HG02852 (cell line): Measurements from ENCODE around the gene PLCB1.
"Not testable (repeated sequence)": the region's sequence is repeated elsewhere in the genome, so short reads cannot be mapped to it uniquely, and the experiment has no call there.

ENCODE experiments used
- ATAC-seq: cut with Tn5 transposase; IDR thresholded peaks from one replicate; pipeline ENCODE4 v1.9.1; 2021; ENCODE audit warnings: mild to moderate bottlenecking, moderate library complexity; ENCODE audit not compliant: unreplicated experiment

The PLCB1 gene

DNA sequence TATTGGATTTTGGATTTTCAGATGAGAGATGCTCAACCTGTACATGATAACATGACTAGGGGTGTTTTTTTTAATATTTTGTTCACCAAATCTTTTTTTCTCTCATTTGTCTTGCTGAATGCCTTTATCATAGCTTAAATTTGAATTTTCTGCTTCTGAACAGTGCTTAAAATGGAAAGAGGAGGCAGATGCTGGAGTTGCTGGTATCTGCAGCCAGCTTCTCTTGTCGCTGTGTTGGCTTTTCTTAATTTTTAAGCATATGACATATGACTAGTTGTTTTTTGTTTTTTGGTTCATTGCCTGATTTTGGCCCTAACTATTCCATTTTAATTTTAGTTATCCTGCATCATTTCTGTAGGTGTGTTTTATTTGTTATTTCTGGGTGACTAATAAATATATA, 196.1 kb downstream of the PLCB1 start:
- ATAC-seq, result no peak

DNA sequence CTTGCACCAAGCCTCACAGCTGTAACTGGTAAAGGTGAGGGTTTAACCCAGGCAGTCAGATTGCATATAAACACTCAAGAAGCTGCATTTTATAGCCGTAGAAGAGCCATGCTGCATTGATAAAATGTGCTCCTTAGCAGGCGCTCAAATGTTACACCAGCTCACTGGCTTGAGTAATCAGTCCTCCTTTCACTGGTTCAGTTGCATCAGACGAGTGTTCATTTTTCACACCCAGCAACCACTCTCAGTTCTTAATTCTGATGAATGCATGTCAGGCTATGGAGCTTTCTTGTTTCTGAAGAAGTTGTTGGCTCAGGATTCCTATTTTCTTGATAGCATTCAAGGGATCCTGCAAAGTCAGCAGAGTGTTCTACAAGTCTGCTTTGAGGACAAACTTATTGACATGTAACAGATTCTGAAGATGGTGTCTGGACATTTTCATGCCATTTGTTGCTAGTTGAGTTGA, 198.3 kb downstream of the PLCB1 start:
- no peak for ATAC-seq

DNA sequence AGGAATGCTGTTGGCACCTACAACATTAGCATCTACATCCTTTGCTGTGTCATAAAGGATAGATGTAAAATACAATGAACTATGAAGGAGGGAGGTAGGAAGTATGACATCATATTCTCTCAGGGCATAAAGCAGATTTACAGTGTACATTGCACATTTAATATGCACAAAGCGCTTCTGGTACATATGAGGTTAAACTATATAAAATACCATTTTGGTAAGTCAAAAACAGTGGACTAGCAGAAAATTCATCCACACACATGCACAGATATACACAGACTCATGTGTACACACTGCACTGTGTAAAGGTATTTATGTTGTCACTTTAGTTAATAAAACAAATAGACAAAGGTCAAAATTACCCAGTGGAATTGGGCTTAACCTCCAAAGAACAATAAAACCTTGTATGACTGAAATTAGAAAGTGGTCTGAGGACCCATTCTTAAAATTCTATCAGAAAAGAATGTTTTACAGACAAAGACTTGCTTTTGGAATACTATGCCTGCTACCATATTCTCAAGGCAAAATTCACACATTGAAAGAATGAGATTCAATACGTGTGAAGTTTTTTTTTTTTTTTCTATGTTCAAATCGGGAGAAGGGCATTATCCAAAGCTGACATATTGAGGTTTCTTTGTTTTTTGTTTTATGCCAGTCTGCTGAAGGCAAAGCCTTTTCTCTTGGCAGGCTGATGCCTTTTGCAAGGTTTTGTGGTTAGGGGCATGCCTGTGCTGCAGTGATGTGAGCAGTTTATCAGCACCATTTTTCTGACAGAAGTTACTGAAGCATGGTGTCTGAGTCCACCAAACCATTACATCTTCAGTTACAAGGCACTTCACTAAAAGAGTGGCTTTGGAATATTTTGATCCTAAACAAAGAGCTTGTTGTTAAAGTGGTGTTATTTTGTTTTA, 199.0 kb downstream of the PLCB1 start:
- no peak for ATAC-seq

DNA sequence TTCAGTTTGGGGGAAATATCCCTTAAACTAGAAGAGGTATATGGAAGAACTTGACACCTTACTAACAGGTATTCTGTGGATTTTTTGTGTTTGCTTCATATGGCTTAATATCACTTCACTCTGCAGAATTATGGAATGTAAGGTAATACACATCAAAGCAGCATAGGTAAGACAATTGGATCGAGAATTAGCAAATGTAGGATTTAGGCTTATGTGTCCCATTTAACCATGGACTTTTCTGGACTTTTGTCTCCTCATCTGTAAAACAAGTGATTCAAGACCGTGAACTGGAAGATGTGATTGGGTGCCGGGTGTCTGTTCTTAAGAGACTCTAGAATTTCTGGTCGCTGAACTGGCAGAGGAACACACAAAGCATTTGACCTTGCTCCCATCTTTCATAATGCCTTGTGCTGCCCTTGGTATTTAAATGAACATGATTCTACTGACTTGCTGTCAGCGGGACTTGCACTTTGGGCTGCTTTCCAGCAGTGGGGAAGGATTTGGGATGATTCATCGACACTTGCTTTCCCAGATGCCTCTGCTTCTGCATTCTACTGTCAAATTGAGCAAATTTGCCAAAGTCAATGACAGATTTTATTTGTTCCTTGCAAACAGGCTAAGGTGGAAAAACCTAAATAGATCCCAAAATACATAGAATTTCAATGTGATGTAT, 199.8 kb downstream of the PLCB1 start:
- ATAC-seq, result no peak

DNA sequence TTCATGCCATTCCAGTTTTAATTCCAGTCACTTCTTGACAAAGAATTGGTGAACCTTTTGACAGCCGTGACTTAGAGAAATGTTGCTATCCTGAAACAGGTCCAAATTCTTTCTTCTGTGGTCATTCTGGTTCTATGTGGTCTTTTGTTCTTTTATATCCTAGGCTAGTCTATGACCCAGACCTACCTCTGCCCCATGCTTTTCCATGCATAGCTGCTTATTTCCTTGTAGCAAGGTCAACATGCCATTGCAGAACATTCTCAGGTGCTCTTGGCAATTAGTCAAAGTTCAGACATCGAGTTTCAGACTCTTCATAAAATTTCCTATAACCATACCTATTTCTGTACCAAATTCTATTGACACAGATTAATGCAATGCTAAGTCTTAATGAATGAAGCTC, 202.6 kb downstream of the PLCB1 start:
- ATAC-seq, result no peak

DNA sequence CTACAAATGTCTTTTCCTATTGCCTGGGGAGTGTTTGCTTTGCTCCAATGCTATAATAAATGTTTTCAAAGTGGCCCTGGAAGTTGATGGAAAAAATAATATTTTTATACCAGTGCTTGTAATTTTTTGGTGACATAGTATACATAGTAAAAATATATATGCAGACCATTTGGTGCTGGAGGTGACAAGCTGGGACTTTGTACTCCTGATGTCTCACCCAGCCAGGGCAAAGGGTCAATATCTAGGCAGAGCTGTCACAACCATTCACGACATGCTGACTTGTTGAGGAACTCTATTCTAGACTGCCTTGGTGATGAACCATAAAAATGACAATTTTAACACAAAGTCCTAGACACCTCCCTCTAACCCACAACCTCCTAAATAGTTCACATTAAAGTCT, 203.0 kb downstream of the PLCB1 start:
- ATAC-seq, result no peak

DNA sequence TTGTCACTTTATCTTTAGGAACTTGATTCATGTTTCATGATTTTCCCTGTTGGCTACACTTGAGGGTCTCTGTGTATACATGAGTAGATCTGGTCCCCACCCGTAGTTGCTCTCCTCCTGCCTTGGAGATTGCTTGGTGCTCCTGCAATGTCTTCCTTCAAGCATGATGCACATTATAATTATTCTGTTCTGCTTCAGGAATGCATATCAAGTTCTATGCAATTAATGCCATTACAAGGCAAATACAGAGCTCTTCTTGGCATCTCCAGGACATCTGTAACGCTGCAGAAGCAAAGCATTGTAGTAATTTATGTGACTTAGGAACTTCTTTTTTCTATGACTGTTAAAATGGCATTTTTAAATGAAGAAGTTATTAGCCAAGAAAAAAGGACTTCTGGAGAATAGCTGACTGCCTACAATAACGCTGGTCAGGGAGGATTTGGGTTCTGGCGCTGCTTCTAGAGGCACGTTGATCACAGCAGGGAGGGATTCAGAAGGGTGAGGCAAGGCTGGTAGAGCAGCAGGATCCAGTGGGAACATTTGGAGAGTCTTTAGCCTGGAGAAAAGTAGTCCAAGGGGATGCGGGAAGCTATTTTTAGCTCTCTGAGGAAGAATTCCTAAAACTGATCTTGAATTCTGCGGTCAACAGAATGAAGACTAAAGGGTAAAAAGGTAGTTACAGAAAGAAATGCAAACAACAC, 203.6 kb downstream of the PLCB1 start:
- ATAC-seq, result no peak

DNA sequence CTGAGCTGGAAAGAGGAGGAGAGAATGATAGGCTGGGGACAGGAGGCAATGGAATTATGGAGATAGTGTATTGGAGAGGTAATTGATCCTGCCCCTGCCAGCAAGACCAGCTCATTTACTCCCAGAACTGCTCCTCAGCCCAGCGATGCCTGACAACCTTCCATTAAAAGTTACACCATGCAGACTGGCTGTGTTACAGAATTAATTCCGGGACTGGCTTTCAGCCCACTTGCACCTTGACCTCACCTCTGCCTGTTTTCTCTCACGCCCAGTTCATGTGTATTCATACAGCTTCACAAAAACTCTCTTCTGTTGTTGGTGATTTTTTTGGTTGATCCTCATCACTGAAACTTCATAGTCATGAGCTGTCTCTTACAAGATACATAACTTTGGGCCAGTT, 207.3 kb downstream of the PLCB1 start:
- no peak for ATAC-seq

DNA sequence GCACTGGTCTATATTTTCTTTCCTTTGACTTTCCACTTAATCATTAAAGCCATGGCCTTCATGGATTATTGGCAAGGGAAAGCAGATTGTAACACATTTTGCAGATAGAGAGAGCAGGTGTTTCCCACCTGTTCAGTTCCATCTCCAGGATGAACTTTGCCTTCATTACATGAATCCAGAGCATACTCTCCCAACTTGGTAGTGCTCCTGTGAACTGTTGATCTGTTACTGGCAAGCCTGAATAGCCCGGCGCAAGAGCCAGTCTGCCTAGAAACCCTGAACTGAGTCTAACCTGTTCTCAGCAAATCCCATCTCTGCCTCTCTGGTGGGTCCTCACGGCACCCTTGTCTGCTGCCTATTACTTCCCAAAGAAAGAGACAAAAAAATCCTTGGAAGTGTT, 210.3 kb downstream of the PLCB1 start:
- ATAC-seq, result no peak

DNA sequence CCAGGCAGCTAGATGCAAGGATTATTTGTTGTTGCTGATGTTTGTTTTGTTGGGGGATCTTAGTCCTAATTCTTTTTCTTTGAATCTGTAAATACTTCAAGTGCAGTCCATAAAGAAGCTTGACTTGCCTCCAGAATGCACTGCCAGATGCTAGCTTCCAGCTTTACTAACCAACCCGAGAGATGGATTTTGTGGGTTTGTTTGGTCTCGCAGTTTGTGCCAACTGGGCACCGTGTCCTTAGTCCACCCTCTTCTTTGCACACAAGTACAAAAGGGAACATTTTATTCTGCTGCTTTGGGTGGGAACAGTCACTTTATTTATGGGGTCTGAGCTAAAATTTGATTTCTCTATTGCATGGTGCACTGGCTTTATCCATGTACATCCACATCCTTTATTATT, 212.0 kb downstream of the PLCB1 start:
- ATAC-seq, result no peak

DNA sequence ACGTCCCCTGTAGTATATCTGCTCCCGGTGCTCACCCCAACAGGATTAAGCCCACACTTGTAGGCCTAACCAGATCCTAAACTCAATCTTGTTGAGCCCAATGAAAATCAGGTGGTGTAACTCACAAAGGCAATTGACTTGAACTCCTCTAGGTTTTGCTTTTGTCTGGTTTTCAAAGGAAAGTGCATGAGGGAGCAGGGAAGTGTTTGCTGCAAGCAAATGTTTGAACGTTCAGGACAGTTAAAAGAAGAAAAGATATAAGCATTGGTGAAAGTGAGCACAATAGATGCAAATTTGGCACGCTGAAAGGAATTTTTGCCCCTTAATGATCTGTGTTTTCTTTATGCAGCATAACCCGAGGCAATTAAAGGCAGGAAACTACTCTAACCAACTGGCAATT, 212.6 kb downstream of the PLCB1 start:
- no peak for ATAC-seq

DNA sequence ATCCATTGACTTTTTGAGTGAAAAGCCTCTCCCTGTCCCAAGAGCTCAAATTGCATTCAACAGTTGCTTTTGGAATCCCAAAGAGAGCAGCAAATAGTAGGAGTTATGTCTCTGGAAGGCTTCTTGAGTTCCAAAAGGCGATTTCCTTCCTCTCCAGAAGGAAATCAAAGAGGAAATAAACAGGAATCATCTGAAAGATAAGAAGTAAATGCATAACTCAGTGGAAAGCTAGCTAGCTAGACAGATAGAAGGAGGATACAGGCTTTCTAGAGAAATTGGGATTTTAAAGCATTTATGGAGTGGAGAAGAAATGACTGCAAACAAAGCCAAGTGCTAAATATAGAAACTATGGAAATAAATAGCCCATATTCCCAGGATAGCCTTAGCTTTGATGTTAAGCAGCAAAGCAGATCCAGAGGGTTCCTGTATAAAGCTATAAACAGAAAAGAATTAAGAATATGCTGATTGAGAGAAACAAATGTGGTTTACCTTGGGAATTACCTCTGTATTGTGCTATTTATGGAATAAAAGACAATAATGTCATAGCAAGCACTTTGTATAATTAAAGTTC, 214.7 kb downstream of the PLCB1 start:
- ATAC-seq, result no peak

DNA sequence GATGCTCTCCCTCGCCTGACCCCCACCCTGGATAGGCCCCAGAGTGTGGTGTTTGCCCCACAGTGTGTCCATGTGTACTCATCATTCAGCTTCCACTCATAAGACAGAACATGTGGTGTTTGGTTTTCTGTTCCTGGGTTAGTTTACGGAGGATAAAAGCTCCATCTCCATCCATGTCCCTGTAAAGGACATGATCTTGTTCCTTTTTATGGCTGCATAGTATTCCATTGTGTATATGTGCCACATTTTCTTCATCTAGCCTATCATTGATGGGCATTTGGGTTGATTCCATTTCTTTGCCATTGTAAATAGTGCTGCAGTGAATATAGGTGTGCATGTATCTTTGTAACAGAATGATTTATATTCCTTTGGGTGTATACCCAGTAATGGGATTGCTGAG, 218.2 kb downstream of the PLCB1 start:
- ATAC-seq, result not testable (repeated sequence)

DNA sequence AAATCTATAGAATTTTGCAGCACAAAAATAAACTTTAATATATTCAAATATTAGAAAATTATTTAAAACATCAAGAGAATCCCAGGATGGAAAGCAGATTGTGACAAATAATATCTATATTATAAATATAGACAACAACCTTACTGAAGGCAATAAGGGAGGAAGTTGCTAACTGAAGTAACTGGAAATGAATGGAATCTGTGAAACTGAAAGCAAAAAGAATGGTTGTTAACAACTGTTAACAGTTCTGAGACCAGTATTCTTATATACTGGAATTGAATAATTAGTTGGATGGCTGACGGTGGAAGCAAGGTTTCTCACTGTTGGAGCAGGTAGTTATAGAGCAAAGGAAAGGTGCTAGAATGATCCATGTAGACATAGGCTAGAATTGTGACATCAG, 220.4 kb downstream of the PLCB1 start:
- no peak for ATAC-seq

DNA sequence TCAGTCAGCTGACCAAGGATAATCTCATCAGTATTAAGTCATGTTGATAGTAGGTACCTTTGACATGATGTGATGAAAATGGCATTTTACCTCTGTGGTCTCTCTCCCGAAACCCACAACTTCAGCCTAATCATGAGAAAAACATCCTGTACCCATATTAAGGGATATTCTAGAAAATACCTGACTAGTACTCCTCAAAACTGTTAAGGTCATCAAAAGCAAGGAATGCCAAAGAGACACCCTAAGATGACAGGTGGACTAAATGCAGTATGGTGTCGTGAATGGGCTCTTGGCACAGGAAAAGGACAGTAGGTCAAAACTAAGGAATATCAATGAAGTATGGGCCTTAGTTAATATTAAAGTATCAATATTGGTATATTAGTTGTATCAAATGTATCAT, 221.4 kb downstream of the PLCB1 start:
- no peak for ATAC-seq

DNA sequence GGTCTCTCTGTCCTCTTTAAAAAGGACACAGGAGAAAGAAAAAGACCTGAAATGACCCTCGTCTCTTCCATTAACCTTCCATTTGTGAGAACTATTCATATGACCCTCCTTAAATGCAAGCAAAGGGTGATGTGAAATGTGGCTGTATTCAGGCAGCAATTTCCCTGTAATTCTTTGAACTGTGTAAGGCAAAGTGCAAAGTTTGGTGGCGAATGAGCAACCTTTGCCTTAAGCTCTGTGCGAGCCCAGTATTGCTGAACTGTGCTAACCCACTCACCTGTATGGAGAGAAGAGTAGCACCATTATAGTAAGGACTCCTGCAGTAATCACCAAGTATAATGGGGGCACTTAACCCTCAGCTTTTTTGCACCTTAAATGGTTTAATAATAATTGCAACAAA, 223.4 kb downstream of the PLCB1 start:
- ATAC-seq, result no peak

DNA sequence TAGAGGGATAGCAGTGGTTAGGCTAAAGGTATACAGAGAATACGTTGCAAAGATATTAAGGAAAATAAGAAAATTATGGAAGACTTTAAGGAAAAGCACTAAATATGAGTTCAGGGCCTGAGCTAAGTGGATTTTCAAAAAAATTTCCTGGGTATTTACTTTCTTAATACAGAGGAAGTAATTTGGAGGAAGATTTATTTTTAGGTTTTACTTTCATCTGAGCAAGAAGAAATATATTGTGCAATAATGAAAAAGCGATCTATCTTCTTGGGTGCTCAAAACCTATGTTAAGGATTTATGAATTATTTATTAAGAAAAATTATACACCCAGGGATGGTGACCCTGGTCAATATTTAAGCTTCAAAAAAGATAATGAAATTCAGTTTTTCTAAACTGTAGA, 224.7 kb downstream of the PLCB1 start:
- no peak for ATAC-seq

DNA sequence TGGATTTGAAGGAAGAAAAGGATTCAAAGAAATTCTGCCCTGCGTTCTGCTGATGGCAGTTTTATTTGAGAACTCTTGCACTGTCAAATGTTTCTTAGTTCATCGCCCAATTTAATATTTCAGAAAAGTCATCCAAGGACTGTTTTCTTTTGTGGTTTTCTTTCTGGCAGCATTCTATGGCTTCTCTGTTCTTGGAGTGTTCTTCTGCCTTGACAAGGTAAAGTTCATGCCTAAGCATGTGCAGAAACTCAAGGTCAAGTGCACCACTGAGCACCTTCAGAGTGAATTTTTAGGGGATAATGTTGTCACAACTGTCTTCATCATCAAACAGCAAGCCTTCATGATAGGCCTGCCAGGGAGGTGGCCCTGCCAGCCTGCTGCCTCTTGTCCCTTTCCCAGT, 225.6 kb downstream of the PLCB1 start:
- no peak for ATAC-seq

DNA sequence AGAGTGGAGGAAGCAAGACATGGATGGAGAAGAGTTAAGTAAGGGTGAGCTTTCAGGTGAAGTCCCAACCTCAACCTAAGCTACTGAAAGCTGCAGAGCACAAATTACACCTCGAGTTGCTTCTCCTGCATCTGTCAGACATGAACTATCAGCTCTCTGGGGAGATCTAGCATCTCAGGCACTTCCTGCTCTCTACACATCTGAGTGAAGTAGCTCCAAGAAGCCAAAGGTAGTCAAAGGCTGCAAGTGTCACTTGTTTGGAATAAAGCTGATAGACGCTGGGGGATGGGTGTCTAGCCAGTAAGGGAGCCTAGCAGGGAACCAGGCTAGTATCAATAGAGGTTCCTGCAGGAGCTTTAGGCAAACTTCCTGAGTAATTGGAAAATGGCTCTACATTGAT, 228.0 kb downstream of the PLCB1 start:
- ATAC-seq, result no peak

DNA sequence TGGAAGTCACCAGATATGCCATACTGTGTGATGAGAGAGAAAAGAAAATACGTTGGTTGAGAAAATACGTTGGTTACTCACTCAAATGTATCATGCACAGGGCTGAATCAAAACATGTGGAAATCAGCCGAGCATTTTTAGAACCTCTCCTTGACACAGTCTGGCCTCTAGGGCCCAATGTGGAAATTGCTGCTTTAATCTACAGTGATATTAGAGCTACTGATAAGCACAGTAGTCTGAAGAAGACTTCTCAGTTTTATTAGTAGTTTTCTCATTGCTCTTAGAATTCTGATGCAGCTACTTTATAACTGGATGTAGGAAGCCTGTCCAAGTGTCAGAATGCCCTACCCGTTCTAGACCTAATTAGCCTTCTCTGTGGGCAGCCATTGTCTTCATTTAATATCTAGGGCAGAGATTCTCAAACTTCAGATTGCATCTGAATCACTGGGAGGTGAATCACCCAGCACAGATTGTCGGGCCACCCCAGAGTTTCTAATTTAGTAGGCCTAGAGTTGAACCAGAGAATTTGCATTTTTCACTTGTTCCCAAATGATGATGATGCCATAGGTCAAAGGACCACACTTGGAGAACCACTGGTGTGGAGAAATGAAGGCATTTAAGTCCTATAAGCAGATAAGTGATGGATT, 229.1 kb downstream of the PLCB1 start:
- ATAC-seq, result no peak

DNA sequence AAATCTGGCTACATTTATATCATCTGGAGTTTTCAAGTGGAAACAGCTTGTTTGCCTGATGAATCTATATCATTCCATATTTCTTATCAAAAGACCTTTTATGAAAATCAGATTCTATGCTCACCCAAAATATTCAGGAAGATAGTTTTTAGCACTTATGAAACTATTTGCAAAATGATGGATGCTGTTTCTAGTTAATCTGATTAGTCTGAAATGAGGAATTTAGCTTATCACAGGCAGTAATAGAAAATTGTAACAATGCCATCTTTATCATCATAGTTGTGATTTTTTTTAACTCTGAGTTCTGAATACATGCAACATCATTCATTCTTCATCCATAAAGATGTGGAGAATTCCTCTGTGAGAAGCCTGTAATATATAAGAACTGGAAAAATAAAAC, 229.7 kb downstream of the PLCB1 start:
- no peak for ATAC-seq
